ENCODE measurements around the gene ESYT2. TPM values are rescaled to one million over a fixed set of nuclear protein-coding genes. Genes with fewer than 3 reads are reported as not detected.
"Not testable (repeated sequence)": the region's sequence is repeated elsewhere in the genome, so short reads cannot be mapped to it uniquely, and the experiment has no call there.

Gene ESYT2
- total RNA-seq, 1 donor from 2014 or later: 102 TPM

DNA sequence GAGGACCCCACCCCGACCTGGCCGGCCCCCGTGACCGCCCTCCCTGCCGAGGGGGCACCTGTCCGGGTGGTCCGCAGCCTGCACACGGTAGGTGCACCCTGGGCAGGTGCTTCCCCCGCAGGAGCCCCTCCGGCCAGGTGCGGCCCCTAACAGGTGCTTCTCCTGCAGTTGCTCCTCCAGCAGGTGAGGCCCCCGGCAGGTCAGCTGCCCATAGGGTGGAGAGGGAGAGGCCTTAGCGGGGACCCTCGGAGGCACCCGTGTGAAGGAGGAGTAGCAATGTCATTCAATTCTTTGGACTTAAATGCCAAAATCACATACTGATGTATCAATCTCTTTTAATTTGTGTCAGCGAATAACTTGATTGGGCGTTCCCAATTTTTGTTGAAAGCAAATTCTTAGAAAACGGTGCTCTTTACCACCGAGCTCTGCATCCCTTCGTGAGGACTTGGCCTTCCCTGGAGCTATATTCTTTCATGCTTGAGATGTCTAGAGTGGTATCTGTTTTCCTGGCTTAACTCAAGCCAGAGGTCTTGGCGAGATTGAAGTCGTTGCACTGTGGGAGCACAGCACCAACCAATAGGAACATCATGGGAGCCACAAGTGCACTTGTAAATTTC, 124.0 kb downstream of the ESYT2 start:
- peaks cover 0 to 3% of the 10 kb centered on the region in 2 donors for H3K4me1 ChIP-seq
- peak overlapping the region; percentile 73 to 75 for H3K27ac ChIP-seq
- TF ChIP-seq, protein P1, sequence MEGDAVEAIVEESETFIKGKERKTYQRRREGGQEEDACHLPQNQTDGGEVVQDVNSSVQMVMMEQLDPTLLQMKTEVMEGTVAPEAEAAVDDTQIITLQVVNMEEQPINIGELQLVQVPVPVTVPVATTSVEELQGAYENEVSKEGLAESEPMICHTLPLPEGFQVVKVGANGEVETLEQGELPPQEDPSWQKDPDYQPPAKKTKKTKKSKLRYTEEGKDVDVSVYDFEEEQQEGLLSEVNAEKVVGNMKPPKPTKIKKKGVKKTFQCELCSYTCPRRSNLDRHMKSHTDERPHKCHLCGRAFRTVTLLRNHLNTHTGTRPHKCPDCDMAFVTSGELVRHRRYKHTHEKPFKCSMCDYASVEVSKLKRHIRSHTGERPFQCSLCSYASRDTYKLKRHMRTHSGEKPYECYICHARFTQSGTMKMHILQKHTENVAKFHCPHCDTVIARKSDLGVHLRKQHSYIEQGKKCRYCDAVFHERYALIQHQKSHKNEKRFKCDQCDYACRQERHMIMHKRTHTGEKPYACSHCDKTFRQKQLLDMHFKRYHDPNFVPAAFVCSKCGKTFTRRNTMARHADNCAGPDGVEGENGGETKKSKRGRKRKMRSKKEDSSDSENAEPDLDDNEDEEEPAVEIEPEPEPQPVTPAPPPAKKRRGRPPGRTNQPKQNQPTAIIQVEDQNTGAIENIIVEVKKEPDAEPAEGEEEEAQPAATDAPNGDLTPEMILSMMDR (IDR thresholded peaks at IDR 0.05): no peak
- intact Hi-C loops (cut with DNase I): loop anchor here (2.0 kb wide), 1 partner anchor 123 kb away; the partner anchor contains the start of gene ESYT2
- H3K27me3 ChIP-seq: no peaks in the 10 kb centered on the region
- H3K36me3 ChIP-seq: no peaks in the 10 kb centered on the region
- H3K9me3 ChIP-seq: no peaks in the 10 kb centered on the region
- no peak for DNase-seq (ENCODE audit: low spot score in 2 of 2)
- H3K4me3 ChIP-seq: peak overlapping the region; percentile 87 to 90

DNA sequence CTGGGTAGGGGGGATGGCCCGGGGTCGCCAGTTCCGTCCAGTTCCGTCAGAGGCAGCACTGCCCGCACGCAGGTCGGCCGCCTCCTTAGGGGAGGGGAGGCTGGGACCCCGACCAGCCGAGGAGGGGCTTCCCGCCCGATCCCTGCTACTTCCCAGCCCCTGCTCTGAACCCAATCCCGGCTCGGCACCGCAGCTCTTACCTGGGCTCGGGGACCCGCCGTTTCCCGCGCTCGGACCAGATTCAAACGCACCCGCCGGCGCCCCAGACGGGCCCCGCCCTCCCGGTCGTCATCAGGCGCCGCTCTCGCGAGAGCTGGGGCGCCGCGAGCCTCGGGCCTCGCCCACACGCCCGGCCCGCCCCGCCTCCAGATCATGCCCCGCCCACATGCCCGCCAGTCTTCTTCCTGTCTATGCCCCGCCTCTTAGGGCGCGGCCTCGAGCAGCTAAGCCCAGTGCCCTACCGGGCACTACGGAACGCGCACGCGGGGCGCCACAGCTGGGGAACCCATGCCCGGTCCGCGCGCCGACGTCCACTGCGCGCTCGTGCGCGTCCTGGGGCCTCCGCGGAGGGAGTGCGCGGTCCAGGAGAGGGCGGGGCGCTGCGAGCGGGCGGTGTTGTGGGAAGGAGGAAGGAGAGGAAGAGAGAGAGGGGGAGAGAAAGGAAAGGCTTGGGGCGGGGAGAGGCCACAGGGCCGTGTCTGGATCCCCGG, 124.6 kb downstream of the ESYT2 start, which contains the start of gene NCAPG2:
Gene NCAPG2, minus strand, starts transcription at position 281 of the 710 bp plus-strand sequence. CDS start 2,905 bp downstream, outside the sequence.
- peak; percentile 91 to 99 for DNase-seq (ENCODE audit: low spot score in 2 of 2)
- Histone ChIP-seq H3K4me3 (peak within 1 kb of the TSS; percentile 87 to 90), H3K36me3 (no peaks in the 10 kb centered on the region), H3K9me3 (no peaks in the 10 kb centered on the region), H3K27ac (peak within 1 kb of the TSS; percentile 73 to 75), H3K4me1 (peaks cover 0 to 3% of the 10 kb centered on the region in 2 donors), H3K27me3 (no peaks in the 10 kb centered on the region)
- TF ChIP-seq, protein P1 (IDR thresholded peaks at IDR 0.05): peak in 2 of 3 experiments; percentile 27 to 48
- intact Hi-C loops (cut with DNase I): loop anchor here (1.0 to 2.0 kb wide), 2 partner anchors 79 to 124 kb away; partner anchors contain the start of gene ESYT2

DNA sequence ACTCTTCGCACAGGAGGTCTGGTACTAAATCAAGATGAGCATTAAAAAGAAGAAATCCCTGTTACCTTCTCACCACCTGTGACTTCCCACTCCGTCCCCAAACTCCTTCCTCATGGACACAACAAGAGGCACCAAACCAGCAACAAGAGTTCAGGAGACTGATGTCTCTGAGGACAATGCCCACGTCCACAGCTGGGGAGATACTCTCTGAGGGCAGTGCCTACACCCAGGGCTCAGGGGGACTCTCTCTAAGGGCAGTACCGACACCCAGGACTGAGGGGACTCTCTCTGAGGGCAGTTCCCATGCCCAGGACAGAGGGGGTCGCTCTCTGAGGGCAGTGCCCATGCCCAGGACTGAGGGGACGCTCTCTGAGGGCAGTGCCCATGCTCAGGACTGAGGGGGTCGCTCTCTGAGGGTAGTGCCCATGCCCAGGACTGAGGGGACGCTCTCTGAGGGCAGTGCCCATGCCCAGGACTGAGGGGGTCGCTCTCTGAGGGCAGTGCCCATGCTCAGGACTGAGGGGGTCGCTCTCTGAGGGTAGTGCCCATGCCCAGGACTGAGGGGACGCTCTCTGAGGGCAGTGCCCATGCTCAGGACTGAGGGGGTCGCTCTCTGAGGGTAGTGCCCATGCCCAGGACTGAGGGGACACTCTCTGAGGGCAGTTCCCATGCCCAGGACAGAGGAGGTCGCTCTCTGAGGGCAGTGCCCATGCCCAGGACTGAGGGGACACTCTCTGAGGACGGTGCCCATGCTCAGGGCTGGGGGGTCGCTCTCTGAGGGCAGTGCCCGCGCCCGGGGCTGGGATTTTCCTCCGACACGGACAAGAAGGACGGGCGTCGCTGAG, 125.4 kb downstream of the ESYT2 start:
- H3K9me3 ChIP-seq; DNase-seq (ENCODE audit: low spot score in 2 of 2); H3K27me3 ChIP-seq; H3K4me1 ChIP-seq; H3K36me3 ChIP-seq: not testable (repeated sequence)
- intact Hi-C loops (cut with DNase I): loop anchor here (1.0 to 2.0 kb wide), 2 partner anchors 79 to 125 kb away; partner anchors contain the start of gene ESYT2
- Histone ChIP-seq H3K27ac (peak overlapping the region in 1 of 2 donors; percentile 73), H3K4me3 (peak overlapping the region; percentile 87 to 90)

DNA sequence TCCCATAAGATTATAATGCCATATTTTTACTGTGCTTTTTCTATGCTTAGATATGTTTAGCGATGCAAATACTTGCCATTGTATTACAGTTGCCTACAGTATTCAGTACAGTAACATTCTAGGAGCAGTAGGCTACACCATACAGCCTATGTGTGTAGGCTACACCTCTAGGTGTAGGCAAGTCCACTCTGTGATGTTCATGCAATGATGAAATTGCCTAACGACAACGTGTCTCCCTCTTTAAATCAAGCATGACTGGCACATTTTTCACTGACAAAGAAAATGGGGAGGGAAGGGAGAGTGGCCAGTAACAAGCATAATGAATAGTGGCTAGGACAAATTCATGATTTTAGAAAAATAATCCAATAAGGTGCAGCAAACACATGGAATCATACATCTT, 126.4 kb downstream of the ESYT2 start:
- H3K27me3 ChIP-seq: no peaks in the 10 kb centered on the region
- no peak overlapping the region for H3K4me3 ChIP-seq
- peaks cover 0 to 3% of the 10 kb centered on the region in 2 donors for H3K4me1 ChIP-seq
- TF ChIP-seq, protein P1 (IDR thresholded peaks at IDR 0.05): no peak
- intact Hi-C loops (cut with DNase I): no loop called here
- no peaks in the 10 kb centered on the region for H3K9me3 ChIP-seq
- no peak for DNase-seq (ENCODE audit: low spot score in 2 of 2)
- H3K36me3 ChIP-seq: no peaks in the 10 kb centered on the region
- H3K27ac ChIP-seq: no peak overlapping the region

DNA sequence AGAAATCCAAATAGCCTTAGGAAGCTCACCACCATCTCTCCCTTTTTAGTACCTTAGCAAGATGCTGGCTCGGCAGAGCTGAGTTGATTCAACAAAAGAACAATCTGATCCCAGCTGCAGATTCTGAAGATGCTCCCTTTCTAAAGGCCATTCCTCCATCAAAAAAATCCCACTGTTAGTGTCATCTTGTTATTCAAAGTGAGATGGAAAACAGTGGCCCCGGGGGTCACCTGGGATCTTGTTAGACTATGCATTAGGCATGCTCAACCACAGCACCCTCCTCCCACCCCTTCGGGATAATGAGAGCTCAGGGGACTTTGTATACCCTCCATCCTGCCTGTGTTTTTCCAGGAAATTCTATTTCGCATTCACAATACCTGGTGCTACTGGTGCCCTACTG, 127.1 kb downstream of the ESYT2 start:
- no peaks in the 10 kb centered on the region for H3K36me3 ChIP-seq
- H3K9me3 ChIP-seq: no peaks in the 10 kb centered on the region
- peaks cover 0 to 3% of the 10 kb centered on the region in 2 donors for H3K4me1 ChIP-seq
- H3K4me3 ChIP-seq: no peak overlapping the region
- H3K27me3 ChIP-seq: no peaks in the 10 kb centered on the region
- no peak for DNase-seq (ENCODE audit: low spot score in 2 of 2)
- TF ChIP-seq, protein P1 (IDR thresholded peaks at IDR 0.05): no peak
- intact Hi-C loops (cut with DNase I): no loop called here
- no peak overlapping the region for H3K27ac ChIP-seq

Measured in ascending aorta (tissue), 2 donors.